ENCODE data around the gene ITGA3. TPM values are rescaled to one million over a fixed set of nuclear protein-coding genes. Genes with fewer than 3 reads are reported as not detected.

ITGA3 gene
- total RNA-seq, 1 donor from 2014 or later: 9.8 TPM

- DNase-seq (no peak), ATAC-seq (ENCODE audit: low read depth) (no peak)
- ChIA-PET POLR2A (no interaction called here), CTCF (no interaction called here)
- Mint-ChIP-seq H3K4me3 (no peak overlapping the region), H3K9me3 (no peaks in the 10 kb centered on the region), H3K27me3 (peaks cover 14% of the 10 kb centered on the region), H3K4me1 (peaks cover 7% of the 10 kb centered on the region), H3K36me3 (ENCODE audit: low read depth) (no peaks in the 10 kb centered on the region), H3K27ac (no peak overlapping the region)
- no peak for TF ChIP-seq CTCF (IDR thresholded peaks at IDR 0.05)
- intact Hi-C loops (cut with micrococcal nuclease): loop anchor here (10.0 kb wide), 1 partner anchor 141 kb away; the partner anchor contains the start of gene SGCA
These were observed 32.4 kb upstream of the ITGA3 start for GRCh38 chr17:50023520-50023919.

- Mint-ChIP-seq H3K27me3 (peaks cover 22% of the 10 kb centered on the region), H3K27ac (no peak overlapping the region), H3K9me3 (no peaks in the 10 kb centered on the region), H3K4me3 (no peak overlapping the region), H3K4me1 (peaks cover 9% of the 10 kb centered on the region), H3K36me3 (ENCODE audit: low read depth) (no peaks in the 10 kb centered on the region)
- ChIA-PET POLR2A (no interaction called here), CTCF (interaction anchor here (1.0 to 9.0 kb wide), 2 partner anchors 32 to 63 kb away, joined by 3 to 72 read pairs; no protein-coding TSS in a partner anchor)
- intact Hi-C loops (cut with micrococcal nuclease): loop anchor here (10.0 kb wide), 1 partner anchor 140 kb away; the partner anchor contains the start of gene SGCA
- no peak for TF ChIP-seq CTCF (IDR thresholded peaks at IDR 0.05)
- DNase-seq (no peak), ATAC-seq (ENCODE audit: low read depth) (no peak)
These were observed 31.1 kb upstream of the ITGA3 start for GRCh38 chr17:50024808-50025207.

GRCh38 chr17:50026046-50026675 is 29.7 kb upstream of the ITGA3 start:
- POLR2A ChIA-PET: interaction anchor here (0.5 kb wide), 1 partner anchor 60 kb away, joined by 3 read pairs; no protein-coding TSS in a partner anchor
- CTCF ChIA-PET: interaction anchor here (0.8 to 9.0 kb wide), 4 partner anchors 30 to 68 kb away, joined by 4 to 72 read pairs (median 6); partner anchors contain the start of gene PDK2
- Mint-ChIP-seq H3K36me3 (ENCODE audit: low read depth) (no peaks in the 10 kb centered on the region), H3K27me3 (peaks cover 22% of the 10 kb centered on the region), H3K9me3 (no peaks in the 10 kb centered on the region), H3K4me3 (no peak overlapping the region), H3K27ac (no peak overlapping the region), H3K4me1 (peaks cover 9% of the 10 kb centered on the region)
- no peak for DNase-seq
- ATAC-seq (ENCODE audit: low read depth): no peak
- TF ChIP-seq CTCF (IDR thresholded peaks at IDR 0.05): no peak
- intact Hi-C loops (cut with micrococcal nuclease): loop anchor here (2.0 to 10.0 kb wide), 2 partner anchors 19 to 139 kb away; partner anchors contain the start of gene SGCA

GRCh38 chr17:50026837-50027171 is 29.1 kb upstream of the ITGA3 start:
- Mint-ChIP-seq H3K36me3 (ENCODE audit: low read depth) (no peaks in the 10 kb centered on the region), H3K27me3 (peaks cover 25% of the 10 kb centered on the region), H3K9me3 (no peaks in the 10 kb centered on the region), H3K4me1 (peaks cover 9% of the 10 kb centered on the region), H3K4me3 (no peak overlapping the region), H3K27ac (no peak overlapping the region)
- CTCF ChIA-PET: interaction anchor here (2.3 to 9.0 kb wide), 2 partner anchors 61 to 67 kb away, joined by 9 to 72 read pairs; partner anchors contain the start of gene PDK2
- ATAC-seq (ENCODE audit: low read depth): peak; percentile 82
- POLR2A ChIA-PET: no interaction called here
- peak; percentile 86 for TF ChIP-seq CTCF (IDR thresholded peaks at IDR 0.05)
- peak; percentile 72 for DNase-seq
- intact Hi-C loops (cut with micrococcal nuclease): loop anchor here (1.0 to 10.0 kb wide), 4 partner anchors 20 to 138 kb away; partner anchors contain the start of genes ITGA3 and SGCA

GRCh38 chr17:50027172-50027880 is 28.6 kb upstream of the ITGA3 start:
- ATAC-seq (ENCODE audit: low read depth) (peak; percentile 70), DNase-seq (no peak)
- no peaks in the 10 kb centered on the region for H3K36me3 Mint-ChIP-seq (ENCODE audit: low read depth)
- intact Hi-C loops (cut with micrococcal nuclease): loop anchor here (1.0 to 10.0 kb wide), 4 partner anchors 21 to 137 kb away; partner anchors contain the start of genes ITGA3 and SGCA
- no peak overlapping the region for H3K27ac Mint-ChIP-seq
- ChIA-PET POLR2A (no interaction called here), CTCF (interaction anchor here (0.5 to 9.0 kb wide), 4 partner anchors 14 to 67 kb away, joined by 3 to 72 read pairs (median 6); partner anchors contain the start of genes ITGA3 and PDK2)
- TF ChIP-seq CTCF (IDR thresholded peaks at IDR 0.05): no peak
- no peaks in the 10 kb centered on the region for H3K9me3 Mint-ChIP-seq
- H3K27me3 Mint-ChIP-seq: peaks cover 25% of the 10 kb centered on the region
- H3K4me1 Mint-ChIP-seq: peaks cover 9% of the 10 kb centered on the region
- H3K4me3 Mint-ChIP-seq: peak overlapping the region; percentile 11

Data from activated B cell treated with CpG ODN at 0.5 μM for 24 hours (primary cell).